CD4-positive, alpha-beta T cell treated with Interleukin-12 subunit alpha and Interleukin-12 subunit beta, for 1 hour (primary cell): ENCODE data around the gene COL4A4.

Experiments used
- DNase-seq: peaks from one replicate; pipeline ENCODE4 v3.0.0-alpha.2; 2020

COL4A4 gene

DNA sequence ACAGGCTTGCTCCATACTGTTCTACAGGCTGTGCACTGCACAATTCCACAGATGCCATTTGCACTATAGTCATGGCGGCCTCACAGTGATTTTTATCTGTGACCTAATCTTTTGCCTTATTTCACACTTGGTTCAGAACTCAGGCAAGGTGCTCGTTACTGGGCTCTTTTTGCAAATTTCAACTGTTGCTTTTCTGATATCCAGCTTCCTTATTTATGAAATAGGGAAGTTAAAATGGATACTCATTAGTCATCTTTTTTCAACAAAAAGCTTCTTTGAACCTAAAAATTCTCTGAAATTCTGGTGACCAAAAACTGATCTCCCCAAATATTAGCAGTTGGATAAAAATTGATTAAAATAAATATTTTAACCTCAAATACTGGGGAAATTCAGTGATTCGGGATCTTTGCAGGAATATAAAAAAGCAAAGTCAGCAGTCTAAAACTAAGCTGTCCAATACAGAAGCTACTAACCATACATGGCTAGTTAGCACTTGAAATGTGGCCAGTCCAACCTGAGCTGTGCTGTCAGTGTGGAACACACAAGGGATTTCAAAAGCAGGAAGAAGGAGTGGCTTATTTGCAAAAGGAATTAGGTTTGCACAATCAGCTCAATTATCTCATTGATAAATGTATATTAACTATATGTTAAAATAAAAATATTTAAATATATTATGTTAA is 134.4 kb downstream of the COL4A4 start:
- no peak for DNase-seq

DNA sequence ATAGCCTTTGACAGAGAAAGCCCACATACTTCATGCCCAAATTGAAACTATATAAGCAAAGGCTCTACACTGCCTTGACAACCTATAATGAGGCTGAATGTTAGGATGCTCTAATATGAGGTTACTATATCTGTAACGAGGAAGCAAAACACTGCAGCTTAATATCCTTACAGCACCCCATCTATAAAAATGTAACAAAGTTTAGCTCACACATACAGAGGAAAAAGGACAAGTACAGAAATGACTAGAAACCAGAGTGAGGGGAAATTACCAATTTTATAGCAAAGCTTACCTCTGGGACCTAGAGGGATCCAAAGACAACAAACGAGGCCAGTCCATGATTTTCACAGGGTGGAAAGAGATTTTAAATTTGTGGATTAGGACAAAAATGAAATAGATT is 138.5 kb downstream of the COL4A4 start:
- no peak for DNase-seq

DNA sequence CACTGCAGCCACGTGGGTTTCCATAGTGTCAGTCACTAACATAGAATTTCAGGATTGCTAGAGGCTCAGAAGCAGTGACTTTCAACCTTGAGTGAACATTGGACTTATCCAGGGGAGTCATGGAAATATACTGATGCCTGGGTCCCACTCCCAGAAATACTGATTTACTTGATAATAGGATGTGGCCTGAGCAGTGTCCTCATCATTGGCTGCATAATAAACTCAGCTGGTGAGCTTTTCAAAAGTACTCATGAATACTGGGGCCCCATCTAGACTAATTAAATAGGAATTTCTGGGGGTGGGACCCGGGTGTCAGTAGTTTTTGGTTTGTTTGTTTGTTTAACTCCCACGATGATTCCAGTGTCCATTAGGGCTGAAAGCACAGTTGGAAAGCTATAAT is 141.4 kb downstream of the COL4A4 start:
- DNase-seq = no peak

DNA sequence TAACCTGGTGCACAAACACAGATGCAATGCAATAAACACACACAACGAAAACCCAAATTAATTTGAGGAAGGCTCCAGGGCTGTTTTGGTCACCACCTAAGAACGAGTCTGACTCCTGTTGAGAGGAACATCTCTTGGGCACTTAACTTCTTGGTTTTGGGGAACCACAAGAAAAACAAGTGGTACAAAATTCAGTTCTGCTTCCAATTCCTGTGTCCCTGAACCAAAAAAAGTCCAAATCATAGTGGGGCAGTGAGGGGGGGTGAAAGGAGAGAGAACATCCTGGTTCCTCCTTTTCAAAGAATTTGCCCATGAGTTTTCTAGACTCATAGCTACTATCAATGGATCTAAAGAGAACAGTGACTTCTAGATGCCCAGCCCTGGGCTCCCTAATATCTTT is 143.6 kb downstream of the COL4A4 start:
- DNase-seq = no peak

DNA sequence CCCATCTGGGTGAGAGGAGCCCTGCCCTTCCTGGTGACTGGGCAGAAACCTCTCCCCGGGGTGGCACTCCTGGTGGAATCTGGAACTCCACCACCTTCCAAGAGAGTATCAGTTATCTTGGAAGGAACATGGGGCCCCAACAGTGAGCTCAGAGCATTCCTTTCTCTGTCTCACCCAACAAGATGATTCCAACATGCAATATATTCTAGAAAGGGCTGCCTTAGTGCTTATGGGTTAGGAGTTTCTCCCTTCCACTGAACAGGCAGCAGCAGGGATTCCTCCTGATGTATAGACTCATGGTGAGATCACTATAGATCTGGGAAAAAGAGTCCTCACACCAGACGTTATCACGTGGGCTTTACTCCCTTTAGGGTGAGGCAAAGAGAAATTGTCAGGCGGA is 147.1 kb downstream of the COL4A4 start:
- DNase-seq = no peak

DNA sequence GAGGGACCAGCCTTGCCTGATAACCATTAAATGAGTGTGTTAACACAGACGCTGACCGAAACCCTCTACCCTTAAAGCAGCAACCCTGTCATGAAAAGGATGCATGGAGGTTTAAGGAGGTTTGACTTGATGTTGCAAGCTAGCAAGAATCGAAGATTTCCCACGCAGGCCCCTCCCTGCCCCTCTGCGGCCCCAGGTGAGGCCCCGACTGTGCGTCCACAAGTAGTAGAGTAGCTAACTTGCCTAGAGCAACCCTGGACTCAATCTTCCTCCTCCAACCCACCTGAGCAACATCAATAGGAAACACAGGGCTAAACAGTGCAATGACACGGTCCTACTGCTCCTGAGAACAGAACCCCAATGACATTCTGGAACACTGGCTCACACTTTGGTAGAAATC is 150.1 kb downstream of the COL4A4 start:
- DNase-seq = no peak

DNA sequence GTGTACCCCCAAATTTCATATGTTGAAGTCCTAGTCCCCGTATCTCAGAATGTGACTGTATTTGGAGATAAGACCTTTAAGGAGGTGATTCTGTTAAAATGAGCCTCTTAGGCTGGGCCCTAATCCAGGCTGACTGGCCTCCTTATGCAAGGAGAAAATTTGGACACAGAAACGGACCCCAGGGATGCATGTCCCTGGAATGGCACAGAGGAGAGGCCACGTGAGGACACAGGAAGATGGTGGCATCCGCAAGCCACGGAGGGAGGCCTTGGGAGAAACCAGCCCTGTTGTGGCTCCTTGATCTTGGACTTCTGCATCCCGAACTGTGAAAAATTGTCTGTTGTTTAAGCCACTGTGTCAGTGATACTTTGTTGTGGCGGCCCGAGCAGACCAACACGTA is 150.7 kb downstream of the COL4A4 start:
- DNase-seq = no peak

DNA sequence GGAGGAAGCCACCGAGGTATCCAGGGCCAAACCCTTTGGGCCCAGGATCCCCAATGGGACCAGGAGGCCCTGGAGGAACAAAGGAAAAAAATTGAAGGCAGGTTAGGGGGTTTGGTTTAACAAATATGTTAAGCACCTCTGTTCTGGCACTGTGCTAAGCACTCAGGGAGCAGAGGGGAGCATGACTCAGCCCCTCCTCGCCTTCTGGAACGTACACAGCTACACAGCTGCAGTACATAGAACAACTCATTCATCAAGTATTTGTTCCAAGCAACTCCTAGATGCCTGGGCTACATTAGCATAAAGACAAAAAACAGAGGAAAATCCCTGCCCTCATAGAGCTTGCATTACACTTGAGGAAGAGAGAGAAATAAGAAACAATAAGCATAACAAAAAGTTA is 153.6 kb downstream of the COL4A4 start:
- no peak for DNase-seq

DNA sequence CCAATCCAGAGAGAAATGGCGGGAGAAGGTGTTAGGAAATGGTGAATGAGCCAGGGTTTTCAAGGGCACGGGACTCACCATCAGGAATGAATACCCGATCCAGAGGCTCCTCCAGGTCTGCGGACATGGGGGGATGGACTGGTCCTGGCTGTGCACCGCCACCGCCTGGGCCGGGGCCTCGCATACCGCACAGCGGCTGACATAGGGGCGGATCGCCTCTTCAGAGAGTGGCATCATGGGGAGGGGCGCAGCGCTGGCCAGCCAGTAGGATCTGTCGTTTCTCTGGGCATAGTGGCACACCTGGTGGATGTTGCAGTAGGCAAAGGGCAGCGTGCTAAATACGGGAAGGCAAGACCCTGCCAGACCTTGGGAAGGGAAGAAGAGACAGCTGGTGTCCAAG is 156.1 kb downstream of the COL4A4 start:
- DNase-seq = no peak

DNA sequence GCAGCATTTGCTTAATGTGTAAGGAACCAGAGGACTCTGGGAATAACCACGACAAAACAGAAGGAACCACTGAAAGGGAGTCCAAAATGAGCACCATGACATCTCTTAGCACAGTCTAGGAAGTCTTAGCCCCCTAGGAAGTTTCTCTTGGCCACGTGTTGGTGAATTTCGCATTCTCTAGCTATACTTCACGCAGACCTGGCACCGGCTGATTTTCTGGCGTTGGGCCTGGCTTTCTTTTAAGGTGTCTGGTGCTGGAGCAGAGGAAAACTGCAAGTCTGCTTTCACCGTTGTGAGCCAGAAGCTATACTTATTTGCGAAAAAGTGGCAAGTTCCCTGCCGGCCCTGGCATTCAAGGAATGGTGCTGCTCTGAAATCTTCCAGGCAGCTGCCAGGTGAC is 156.9 kb downstream of the COL4A4 start:
- no peak for DNase-seq

DNA sequence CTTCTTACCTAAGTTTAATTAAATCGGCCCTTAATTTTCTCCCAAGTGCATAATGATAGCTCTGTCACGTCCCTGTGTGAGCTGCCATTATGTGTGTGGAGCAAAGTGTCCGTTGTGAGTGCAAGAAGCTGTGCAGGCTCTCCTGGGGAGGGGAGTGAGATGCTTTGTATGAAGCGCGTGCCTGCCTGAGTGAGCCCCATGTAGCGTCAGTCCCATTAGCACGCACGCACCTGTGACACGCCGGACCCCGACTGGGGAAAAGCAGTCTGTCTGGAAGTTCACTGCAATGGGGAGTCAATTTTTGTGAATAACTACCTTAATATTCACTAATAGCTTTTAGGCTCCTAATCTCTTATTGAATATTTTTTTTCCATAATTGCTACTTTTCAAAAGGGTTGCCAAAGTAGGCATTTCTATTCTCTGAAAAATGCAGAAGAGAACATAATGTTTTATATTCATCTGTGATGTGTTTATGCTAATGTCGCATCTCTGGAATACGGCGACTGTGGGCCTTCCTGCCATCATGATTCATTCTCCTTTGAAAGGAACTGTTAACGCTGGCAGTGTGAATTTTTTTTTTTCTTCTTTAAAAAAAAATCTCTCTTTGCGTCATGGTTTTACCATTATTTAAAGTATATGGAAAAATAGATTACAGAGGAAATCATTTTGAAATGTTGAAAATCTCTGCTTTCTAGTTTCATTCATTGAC is 157.7 kb downstream of the COL4A4 start:
- DNase-seq = no peak

DNA sequence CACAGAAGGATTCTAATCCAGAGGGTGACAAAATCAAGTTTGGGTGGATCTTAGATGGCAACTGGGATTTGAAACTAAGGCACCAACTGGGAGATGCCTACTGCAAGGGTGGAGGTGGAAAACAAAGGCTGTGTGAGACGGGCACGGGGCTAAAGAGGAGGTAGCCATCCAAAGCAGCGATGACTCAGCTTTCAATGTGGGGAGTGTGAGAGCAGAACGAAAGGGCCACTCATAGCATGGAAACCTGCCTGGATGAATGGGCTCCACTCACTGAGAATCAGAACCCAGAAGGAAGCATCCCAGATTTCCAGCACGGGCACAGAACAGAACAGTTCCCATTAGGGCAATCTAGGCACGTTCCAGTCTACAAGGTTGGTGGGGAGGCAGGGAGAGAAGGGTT is 159.5 kb downstream of the COL4A4 start:
- no peak for DNase-seq

DNA sequence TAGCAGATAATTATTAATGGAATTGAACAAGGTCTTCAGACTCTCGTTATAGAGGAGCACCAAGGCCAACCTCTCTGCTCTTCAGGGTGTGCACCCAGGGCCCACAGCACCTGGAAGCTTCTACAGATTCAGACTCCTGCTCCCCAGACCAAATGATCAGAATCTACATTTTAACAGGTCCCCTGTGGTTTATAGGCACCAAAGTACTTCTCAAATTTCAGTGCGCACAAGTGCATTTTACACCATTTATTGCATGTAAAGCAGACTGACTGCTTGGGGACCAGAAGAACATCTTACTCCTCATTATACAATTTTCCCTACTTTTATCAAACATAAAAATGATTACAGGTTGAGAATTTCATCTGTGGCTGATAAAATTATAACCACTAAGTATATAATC is 163.9 kb downstream of the COL4A4 start:
- no peak for DNase-seq

DNA sequence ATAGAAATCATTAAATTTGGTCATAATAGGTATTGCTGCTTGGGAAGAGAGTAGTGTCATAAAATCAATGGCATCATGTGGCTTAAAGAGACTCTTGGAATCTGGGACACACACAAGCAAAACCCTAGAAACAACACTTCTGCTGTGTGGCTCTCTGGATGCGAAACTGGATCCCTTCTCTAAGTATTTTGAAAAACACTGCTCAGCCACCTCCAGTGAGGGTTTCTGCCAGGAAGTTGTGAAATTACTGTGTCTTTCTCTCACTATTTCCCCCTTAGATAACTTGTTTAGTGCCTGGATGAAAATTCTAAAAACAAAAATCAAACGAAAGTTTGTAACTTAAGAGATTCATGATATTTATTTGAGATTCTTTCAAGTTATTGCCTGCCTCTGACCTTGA is 164.3 kb downstream of the COL4A4 start:
- no peak for DNase-seq

DNA sequence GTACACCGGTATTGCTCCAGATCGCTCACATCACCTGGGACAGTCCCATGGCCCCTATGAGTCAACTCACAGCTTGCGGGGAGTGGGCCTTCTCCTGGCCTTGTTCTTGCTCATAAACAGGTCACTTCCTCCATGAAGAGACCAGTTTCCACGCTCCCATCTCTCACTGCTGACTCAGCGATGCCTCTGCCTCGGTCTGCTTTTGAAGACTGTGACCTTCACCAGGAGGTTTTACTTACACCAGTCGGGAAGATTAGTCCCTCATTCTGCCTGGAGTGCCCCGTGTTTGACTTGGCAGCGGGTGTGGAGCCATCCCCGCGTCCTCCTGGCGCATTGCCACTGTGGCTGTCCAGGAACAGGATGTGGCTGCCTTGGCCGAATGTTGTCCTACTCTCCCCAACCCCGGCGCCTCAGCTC is 168.4 kb downstream of the COL4A4 start:
- DNase-seq = no peak

DNA sequence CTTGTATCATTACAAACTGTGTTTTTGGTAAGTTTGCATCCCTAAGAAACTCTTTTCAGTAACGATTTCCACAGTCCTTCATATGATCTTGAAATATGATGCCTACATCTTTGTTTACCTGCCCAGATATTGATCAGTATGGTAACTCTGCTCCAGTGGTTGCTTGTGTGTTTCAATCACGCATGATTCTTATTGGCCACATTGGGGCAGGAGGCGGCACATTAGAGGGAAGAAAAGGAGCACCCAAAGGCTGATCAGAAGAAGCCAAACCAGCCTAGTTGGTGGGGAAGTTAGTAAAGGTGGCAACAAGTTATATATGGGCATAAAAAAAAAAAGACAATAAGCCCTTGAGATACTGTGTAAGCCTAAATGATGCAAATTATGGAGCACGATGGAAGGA is 169.2 kb downstream of the COL4A4 start:
- no peak for DNase-seq

DNA sequence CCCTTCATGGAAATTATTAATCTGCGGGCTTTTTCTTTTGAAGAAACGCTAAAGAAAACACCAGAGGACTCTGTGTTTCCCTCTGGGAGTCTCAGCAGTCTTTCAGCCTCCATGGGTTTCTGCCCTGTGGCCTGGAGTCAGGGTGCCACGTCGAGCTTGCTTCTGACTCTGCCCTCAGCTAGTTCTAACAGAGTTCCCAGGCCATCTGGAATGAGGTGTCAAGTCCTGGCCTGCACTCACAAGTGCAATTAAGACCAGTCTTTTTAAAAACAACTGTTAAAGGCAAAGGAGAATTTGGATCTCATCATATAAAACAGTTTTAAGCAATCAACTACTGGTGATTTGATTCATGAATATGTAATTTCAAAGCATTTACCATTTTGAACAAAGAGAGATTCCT is 170.8 kb downstream of the COL4A4 start:
- DNase-seq = no peak

DNA sequence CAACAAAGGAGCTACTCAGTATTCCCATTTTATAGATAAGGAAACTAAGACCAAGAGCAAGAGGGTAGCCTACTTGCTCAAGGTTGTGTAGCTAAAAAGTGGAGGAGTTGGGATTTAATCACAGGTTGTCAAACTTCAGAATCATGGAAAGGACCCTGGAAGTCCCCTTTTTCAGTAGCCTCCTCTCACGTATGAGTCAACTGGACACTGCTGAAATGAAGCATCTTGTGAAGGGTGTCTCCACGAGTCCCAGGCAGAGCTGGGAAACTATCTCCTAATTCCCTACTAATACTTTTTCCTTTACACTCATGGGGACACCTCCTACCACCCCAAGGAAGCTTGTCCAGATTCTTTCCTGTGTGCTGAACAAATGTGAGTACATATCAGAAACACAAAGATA is 172.3 kb downstream of the COL4A4 start:
- no peak for DNase-seq

DNA sequence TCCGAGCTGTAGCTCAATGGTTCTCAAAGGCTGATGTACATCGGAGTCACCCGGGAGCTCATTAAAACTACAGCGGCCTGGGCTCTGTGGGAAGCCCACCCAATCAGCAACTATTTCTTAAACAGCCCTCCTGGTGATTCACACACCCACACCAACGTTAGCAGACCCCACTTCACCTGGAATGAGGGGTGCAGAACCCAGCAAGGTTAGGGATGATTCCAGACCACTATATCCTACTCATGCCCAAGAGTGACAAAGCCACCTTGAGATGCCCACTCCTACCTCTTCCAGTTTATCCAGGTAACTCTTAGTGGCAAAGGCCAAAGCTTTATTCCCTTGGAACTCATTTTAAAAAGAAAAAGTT is 178.4 kb downstream of the COL4A4 start:
- no peak for DNase-seq

DNA sequence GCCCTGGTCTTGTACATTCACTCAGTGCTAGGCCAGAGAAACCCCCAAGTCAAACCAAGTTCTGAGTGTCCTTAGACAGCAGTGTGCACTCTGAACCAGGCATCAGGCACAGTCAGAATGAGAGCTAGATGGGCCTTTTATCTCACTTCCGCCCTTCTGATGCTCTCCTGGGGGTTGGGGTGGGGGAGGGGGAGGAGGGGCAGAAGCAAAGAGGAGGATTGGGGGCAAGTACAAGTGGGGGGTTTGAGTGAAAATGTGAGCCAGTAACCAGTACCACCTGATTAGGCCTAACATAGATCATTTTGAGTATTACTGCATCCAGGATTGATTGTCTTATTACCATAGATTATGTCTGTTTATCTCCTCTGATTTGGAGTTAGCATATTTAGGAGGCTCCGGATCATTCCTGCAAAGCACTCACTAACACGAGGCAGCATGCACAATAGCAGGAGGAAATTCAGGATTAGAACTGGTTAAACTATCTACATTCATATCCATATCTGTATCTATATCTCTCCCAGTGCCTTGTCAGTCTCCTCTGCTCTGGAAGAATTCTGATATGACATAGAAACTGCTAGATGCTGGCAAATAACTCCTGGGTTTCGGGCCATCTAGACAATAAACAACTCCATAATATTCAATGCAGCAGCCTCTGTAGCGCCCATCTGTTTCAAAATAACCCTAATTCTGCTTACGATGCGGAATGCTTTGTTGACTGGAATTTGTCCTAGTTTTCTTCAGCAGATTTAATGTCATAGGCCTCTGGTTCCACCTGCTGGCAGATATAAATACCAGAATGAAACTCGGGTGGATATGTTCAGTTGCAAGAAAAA is 179.0 kb downstream of the COL4A4 start:
- DNase-seq = peak; percentile 10

DNA sequence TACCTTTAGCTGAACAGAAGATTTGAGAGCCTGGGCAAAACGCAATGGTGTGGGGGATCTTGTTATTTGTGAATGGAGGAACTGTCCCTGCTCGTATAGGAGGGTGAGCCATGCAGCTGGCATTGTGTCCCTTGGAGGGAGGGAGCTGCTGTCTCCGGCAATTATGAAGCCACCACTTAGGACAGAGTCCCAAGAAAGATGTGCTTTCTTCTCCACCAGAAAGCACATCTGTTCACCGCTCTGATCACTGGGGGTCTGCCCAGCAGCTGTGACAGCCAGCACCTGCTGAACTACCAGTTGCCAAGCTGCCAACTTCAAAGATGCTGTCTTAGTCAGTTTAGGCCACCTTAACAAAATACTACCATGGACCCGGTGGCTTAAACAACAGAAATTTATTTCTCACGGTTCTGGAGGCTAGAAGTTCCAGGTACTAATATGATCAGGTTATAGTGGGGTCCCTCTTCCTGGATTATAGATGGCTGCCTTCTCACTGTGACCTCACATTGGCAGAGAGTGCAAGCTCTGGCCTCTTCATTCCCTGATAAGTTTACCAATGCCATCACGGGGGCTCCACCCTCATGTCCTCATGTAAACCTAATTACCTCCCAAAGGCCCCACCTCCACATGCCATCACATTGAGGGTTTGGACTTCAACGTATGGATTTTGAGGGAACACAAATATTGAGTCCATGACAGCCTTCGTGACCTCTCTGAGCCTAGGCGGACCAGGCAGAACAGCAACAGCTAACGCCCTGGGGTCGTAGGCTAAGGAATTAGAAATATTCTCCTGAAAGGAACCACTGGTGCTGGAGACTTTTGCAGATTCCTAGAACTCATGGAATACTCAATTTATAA is 179.9 kb downstream of the COL4A4 start:
- DNase-seq = no peak

DNA sequence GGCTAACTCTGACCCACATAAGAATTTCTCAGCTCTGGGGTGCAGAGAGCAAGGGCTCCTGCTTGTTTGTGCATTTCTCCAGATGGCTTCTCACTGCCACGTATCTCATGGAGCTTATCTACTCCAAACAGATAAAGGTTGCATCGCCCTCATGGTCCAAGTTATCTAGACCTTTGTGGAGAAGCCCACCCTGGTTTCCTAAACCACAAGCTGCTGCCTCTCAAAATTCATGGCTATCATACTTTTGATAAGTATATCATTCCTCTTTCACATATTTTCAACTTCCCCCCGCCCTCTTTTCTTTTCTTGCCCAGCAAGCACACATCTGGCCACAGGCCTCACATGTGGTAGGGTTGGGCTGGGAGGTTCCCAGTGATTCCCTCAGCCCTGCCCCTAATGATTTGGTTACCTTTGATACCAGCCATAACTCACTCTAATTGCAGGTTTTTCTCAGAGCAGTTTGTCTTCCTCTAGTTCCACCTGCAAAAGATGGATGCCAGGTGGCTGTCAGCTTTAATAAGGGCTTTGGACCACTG is 182.1 kb downstream of the COL4A4 start:
- DNase-seq = no peak

DNA sequence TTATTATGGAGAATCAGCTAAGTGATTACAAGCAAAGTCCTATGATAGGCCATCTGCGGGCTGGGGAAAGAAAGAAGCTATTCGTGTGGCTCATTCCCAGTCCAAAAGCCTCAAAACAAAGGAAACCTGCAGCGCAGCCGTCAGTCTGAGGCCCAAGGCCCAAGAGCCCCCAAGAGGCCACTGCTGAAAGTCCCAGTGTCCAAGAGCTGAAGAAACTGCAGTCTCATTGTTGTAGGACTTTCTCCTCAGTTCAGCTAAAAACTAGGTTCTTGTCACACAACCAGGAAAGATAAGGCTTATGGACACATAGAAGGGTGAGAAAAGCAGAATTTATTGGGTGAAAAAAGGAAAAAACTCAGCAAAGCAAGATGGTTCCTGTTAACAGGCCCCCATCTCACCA is 185.0 kb downstream of the COL4A4 start:
- no peak for DNase-seq
